ENCODE results near the gene NRP2.

The NRP2 gene

DNA sequence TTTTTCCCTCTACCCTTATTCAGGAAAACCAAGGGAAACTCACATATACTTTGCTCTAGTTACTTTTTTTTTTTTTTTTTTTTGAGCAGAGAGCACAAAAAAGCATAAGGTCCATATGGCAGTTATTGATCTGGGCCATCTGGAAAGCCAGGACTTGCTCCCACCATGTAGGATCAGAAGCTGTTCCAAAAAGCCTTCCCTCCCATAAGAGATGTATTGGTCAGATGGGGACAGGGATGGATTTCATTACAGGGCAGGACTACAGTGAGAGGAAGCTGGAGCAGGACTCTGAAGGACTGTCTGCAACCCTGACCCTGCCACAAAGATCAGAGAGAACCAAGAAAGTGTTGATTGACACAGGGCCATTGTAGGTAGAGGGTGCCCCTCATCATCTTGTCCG is 57.3 kb downstream of the NRP2 start:
- Histone ChIP-seq H3K36me3 (replicated peaks in 1 of 2; ENCODE audit: control insufficient read depth in 2 of 2, insufficient read depth in 2 of 2, low read length in 2 of 2) (peaks cover 6 to 86% of the 10 kb centered on the region in 2 donors), H3K9ac (ENCODE audit: low read depth, low read length, poor library complexity) (no peak overlapping the region), H4K8ac (ENCODE audit: low read depth, low read length) (no peak overlapping the region), H2BK120ac (ENCODE audit: low read depth, low read length) (no peak overlapping the region), H3K23ac (ENCODE audit: low read depth, low read length, poor library complexity) (no peak overlapping the region), H3K4ac (ENCODE audit: low read length) (no peak overlapping the region), H3K4me1 (ENCODE audit: control insufficient read depth in 2 of 2, insufficient read depth in 1 of 2, low read depth in 1 of 2, low read length in 2 of 2) (peaks cover 5 to 11% of the 10 kb centered on the region in 2 donors), H3K79me1 (ENCODE audit: low read depth, low read length) (no peaks in the 10 kb centered on the region), H3K14ac (ENCODE audit: low read length) (no peak overlapping the region), H2AK5ac (ENCODE audit: low read depth, low read length) (no peak overlapping the region), H2BK12ac (ENCODE audit: low read length) (no peak overlapping the region), H3K18ac (ENCODE audit: low read length) (no peak overlapping the region), H2BK15ac (ENCODE audit: low read length) (no peak overlapping the region), H3K4me2 (ENCODE audit: insufficient read depth, low read length, poor library complexity, severe bottlenecking) (no peak overlapping the region), H3K9me3 (replicated peaks in 1 of 2; ENCODE audit: control insufficient read depth in 2 of 2, insufficient read depth in 1 of 2, low read depth in 1 of 2, low read length in 2 of 2) (no peaks in the 10 kb centered on the region), H3K27ac (replicated peaks; ENCODE audit: low read length) (no peak overlapping the region), H2BK5ac (ENCODE audit: low read length) (no peak overlapping the region), H3K27me3 (ENCODE audit: control insufficient read depth in 3 of 3, insufficient read depth in 3 of 3, low read depth in 1 of 3, low read length in 3 of 3) (no peaks in the 10 kb centered on the region), H2AFZ (ENCODE audit: low read length) (no peak overlapping the region), H3K4me3 (ENCODE audit: low read length in 2 of 2) (no peak overlapping the region), H4K91ac (ENCODE audit: low read depth, low read length, poor library complexity) (no peak overlapping the region)
- no peak for DNase-seq (ENCODE audit: low spot score)
- WGBS, 2 donors (ENCODE audit: extremely low coverage in 2 of 2, insufficient read length in 2 of 2, insufficient replicate concordance in 1 of 2) = no CpG with 5 or more reads among the region's 1 CpG

DNA sequence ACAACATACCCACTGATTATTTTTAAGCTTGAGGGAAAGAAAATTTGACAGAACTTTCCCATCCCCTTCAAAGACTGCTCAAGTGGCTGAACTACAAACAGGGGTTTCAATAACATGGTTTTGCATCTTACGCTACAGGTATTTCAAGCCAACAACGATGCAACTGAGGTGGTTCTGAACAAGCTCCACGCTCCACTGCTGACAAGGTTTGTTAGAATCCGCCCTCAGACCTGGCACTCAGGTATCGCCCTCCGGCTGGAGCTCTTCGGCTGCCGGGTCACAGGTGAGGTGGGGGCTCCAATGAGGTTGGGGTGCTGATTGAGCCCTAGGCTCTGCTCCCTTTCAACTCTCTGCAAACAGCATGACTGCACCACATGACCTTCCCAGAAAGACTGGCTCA is 58.1 kb downstream of the NRP2 start:
- Histone ChIP-seq H3K36me3 (replicated peaks in 1 of 2; ENCODE audit: control insufficient read depth in 2 of 2, insufficient read depth in 2 of 2, low read length in 2 of 2) (peaks cover 6 to 88% of the 10 kb centered on the region in 2 donors), H3K23ac (ENCODE audit: low read depth, low read length, poor library complexity) (no peak overlapping the region), H2AFZ (ENCODE audit: low read length) (no peak overlapping the region), H3K18ac (ENCODE audit: low read length) (no peak overlapping the region), H3K14ac (ENCODE audit: low read length) (no peak overlapping the region), H3K27ac (replicated peaks; ENCODE audit: low read length) (no peak overlapping the region), H3K27me3 (ENCODE audit: control insufficient read depth in 3 of 3, insufficient read depth in 3 of 3, low read depth in 1 of 3, low read length in 3 of 3) (no peaks in the 10 kb centered on the region), H3K9ac (ENCODE audit: low read depth, low read length, poor library complexity) (no peak overlapping the region), H3K4me3 (ENCODE audit: low read length in 2 of 2) (no peak overlapping the region), H3K79me1 (ENCODE audit: low read depth, low read length) (no peaks in the 10 kb centered on the region), H3K9me3 (replicated peaks in 1 of 2; ENCODE audit: control insufficient read depth in 2 of 2, insufficient read depth in 1 of 2, low read depth in 1 of 2, low read length in 2 of 2) (no peaks in the 10 kb centered on the region), H4K8ac (ENCODE audit: low read depth, low read length) (no peak overlapping the region), H3K4me2 (ENCODE audit: insufficient read depth, low read length, poor library complexity, severe bottlenecking) (no peak overlapping the region), H2AK5ac (ENCODE audit: low read depth, low read length) (no peak overlapping the region), H3K4me1 (ENCODE audit: control insufficient read depth in 2 of 2, insufficient read depth in 1 of 2, low read depth in 1 of 2, low read length in 2 of 2) (peaks cover 0 to 6% of the 10 kb centered on the region in 2 donors), H2BK12ac (ENCODE audit: low read length) (no peak overlapping the region), H4K91ac (ENCODE audit: low read depth, low read length, poor library complexity) (no peak overlapping the region), H2BK15ac (ENCODE audit: low read length) (no peak overlapping the region), H3K4ac (ENCODE audit: low read length) (no peak overlapping the region), H2BK5ac (ENCODE audit: low read length) (no peak overlapping the region), H2BK120ac (ENCODE audit: low read depth, low read length) (no peak overlapping the region)
- no CpG with 5 or more reads among the region's 8 CpGs for WGBS, 2 donors (ENCODE audit: extremely low coverage in 2 of 2, insufficient read length in 2 of 2, insufficient replicate concordance in 1 of 2)
- DNase-seq (ENCODE audit: low spot score) = no peak

DNA sequence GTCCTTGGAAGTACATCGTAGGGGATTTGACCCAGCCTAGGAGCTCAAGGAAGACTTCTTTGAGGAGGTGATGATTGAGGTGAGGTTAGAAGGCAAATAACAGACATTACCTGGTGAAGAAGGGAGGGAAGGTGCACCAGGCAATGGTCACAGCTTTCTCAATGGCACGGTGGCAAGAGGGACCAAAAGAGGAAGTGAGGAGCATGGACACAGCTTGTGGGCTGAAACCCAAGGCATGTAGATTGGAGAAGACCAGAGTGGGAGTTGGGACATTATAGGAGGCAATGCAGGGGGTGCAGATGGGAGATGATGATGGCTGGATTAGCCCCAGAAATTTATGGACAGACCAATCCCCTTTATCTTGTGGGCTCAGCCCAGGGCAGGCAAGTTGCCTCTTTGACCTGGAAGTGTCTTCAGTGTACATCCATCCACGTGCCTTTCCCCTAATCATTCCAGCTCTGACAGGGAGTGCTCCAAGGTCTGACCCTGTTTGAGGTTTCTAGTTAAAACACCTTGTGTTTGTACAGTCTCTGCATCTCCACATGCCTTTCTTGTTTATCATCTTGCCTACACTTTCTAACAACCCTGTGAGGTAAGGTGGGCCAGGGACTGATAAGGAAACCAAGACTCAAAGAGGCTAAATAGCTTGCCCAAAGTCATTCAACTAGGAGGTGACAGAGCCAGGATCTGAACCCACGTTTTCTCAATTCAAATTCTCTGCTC is 59.1 kb downstream of the NRP2 start:
- no peak for DNase-seq (ENCODE audit: low spot score)
- Histone ChIP-seq H3K4me2 (ENCODE audit: insufficient read depth, low read length, poor library complexity, severe bottlenecking) (no peak overlapping the region), H3K27me3 (ENCODE audit: control insufficient read depth in 3 of 3, insufficient read depth in 3 of 3, low read depth in 1 of 3, low read length in 3 of 3) (no peaks in the 10 kb centered on the region), H3K4me3 (ENCODE audit: low read length in 2 of 2) (peak overlapping the region in 1 of 2 donors; percentile 28), H4K91ac (ENCODE audit: low read depth, low read length, poor library complexity) (no peak overlapping the region), H3K36me3 (replicated peaks in 1 of 2; ENCODE audit: control insufficient read depth in 2 of 2, insufficient read depth in 2 of 2, low read length in 2 of 2) (peaks cover 6 to 98% of the 10 kb centered on the region in 2 donors), H3K14ac (ENCODE audit: low read length) (no peak overlapping the region), H3K27ac (replicated peaks; ENCODE audit: low read length) (no peak overlapping the region), H2AK5ac (ENCODE audit: low read depth, low read length) (no peak overlapping the region), H3K4ac (ENCODE audit: low read length) (no peak overlapping the region), H2BK5ac (ENCODE audit: low read length) (no peak overlapping the region), H3K4me1 (ENCODE audit: control insufficient read depth in 2 of 2, insufficient read depth in 1 of 2, low read depth in 1 of 2, low read length in 2 of 2) (peaks cover 0 to 6% of the 10 kb centered on the region in 2 donors), H2BK12ac (ENCODE audit: low read length) (no peak overlapping the region), H3K79me1 (ENCODE audit: low read depth, low read length) (no peaks in the 10 kb centered on the region), H3K18ac (ENCODE audit: low read length) (no peak overlapping the region), H2AFZ (ENCODE audit: low read length) (no peak overlapping the region), H3K23ac (ENCODE audit: low read depth, low read length, poor library complexity) (no peak overlapping the region), H3K9me3 (replicated peaks in 1 of 2; ENCODE audit: control insufficient read depth in 2 of 2, insufficient read depth in 1 of 2, low read depth in 1 of 2, low read length in 2 of 2) (no peaks in the 10 kb centered on the region), H2BK120ac (ENCODE audit: low read depth, low read length) (no peak overlapping the region), H4K8ac (ENCODE audit: low read depth, low read length) (no peak overlapping the region), H2BK15ac (ENCODE audit: low read length) (no peak overlapping the region), H3K9ac (ENCODE audit: low read depth, low read length, poor library complexity) (no peak overlapping the region)
- no CpG with 5 or more reads among the region's 4 CpGs for WGBS, 2 donors (ENCODE audit: extremely low coverage in 2 of 2, insufficient read length in 2 of 2, insufficient replicate concordance in 1 of 2)

GRCh38 chr2:205743137-205743536 is 60.8 kb downstream of the NRP2 start:
- no peaks in the 10 kb centered on the region for H3K9me3 ChIP-seq (replicated peaks in 1 of 2; ENCODE audit: control insufficient read depth in 2 of 2, insufficient read depth in 1 of 2, low read depth in 1 of 2, low read length in 2 of 2)
- H4K8ac ChIP-seq (ENCODE audit: low read depth, low read length) = no peak overlapping the region
- no peak overlapping the region for H3K27ac ChIP-seq (replicated peaks; ENCODE audit: low read length)
- no peak overlapping the region for H3K9ac ChIP-seq (ENCODE audit: low read depth, low read length, poor library complexity)
- no peak overlapping the region for H2AFZ ChIP-seq (ENCODE audit: low read length)
- no peaks in the 10 kb centered on the region for H3K27me3 ChIP-seq (ENCODE audit: control insufficient read depth in 3 of 3, insufficient read depth in 3 of 3, low read depth in 1 of 3, low read length in 3 of 3)
- H2AK5ac ChIP-seq (ENCODE audit: low read depth, low read length) = no peak overlapping the region
- WGBS, 2 donors (ENCODE audit: extremely low coverage in 2 of 2, insufficient read length in 2 of 2, insufficient replicate concordance in 1 of 2) = no CpG with 5 or more reads among the region's 11 CpGs
- H2BK12ac ChIP-seq (ENCODE audit: low read length) = no peak overlapping the region
- H3K14ac ChIP-seq (ENCODE audit: low read length) = no peak overlapping the region
- no peak overlapping the region for H3K23ac ChIP-seq (ENCODE audit: low read depth, low read length, poor library complexity)
- H3K4me3 ChIP-seq (ENCODE audit: low read length in 2 of 2) = no peak overlapping the region
- H3K4me2 ChIP-seq (ENCODE audit: insufficient read depth, low read length, poor library complexity, severe bottlenecking) = no peak overlapping the region
- DNase-seq (ENCODE audit: low spot score) = no peak
- H2BK15ac ChIP-seq (ENCODE audit: low read length) = no peak overlapping the region
- no peak overlapping the region for H3K18ac ChIP-seq (ENCODE audit: low read length)
- no peak overlapping the region for H4K91ac ChIP-seq (ENCODE audit: low read depth, low read length, poor library complexity)
- H3K36me3 ChIP-seq (replicated peaks in 1 of 2; ENCODE audit: control insufficient read depth in 2 of 2, insufficient read depth in 2 of 2, low read length in 2 of 2) = peaks cover 6 to 98% of the 10 kb centered on the region in 2 donors
- no peak overlapping the region for H2BK120ac ChIP-seq (ENCODE audit: low read depth, low read length)
- peaks cover 2% of the 10 kb centered on the region in 2 donors for H3K4me1 ChIP-seq (ENCODE audit: control insufficient read depth in 2 of 2, insufficient read depth in 1 of 2, low read depth in 1 of 2, low read length in 2 of 2)
- H3K79me1 ChIP-seq (ENCODE audit: low read depth, low read length) = no peaks in the 10 kb centered on the region
- H3K4ac ChIP-seq (ENCODE audit: low read length) = no peak overlapping the region
- no peak overlapping the region for H2BK5ac ChIP-seq (ENCODE audit: low read length)

All from neuronal stem cell (in vitro differentiated cells).